ENCODE measurements around the gene GPR137. TPM values are rescaled to one million over a fixed set of nuclear protein-coding genes. Genes with fewer than 3 reads are reported as not detected.

The GPR137 gene
- total RNA-seq, 2 experiments from 2014 or later: 18.3 to 52.3 TPM

GRCh38 chr11:64243236-64243854 lies 42.3 kb upstream of the GPR137 start:
- H3K9me2 ChIP-seq (ENCODE audit: insufficient read depth, low read length): no peaks in the 10 kb centered on the region
- ChIA-PET CTCF (ENCODE audit: unreplicated experiment) (interaction anchor here (0.7 to 1.2 kb wide), 2 partner anchors 38 to 61 kb away, joined by 3 to 4 read pairs; no protein-coding TSS in a partner anchor), POLR2A (interaction anchor here (0.9 to 2.5 kb wide), 3 partner anchors 19 to 74 kb away, joined by 3 to 10 read pairs (median 5); partner anchors contain the start of genes PRDX5 and TRMT112)
- H3K79me2 ChIP-seq (ENCODE audit: insufficient read depth, low read depth, low read length): peaks cover 28% of the 10 kb centered on the region
- H3K4me3 ChIP-seq (ENCODE audit: low read depth, low read length, poor library complexity, severe bottlenecking): no peak overlapping the region
- peaks cover 56% of the 10 kb centered on the region for H3K4me1 ChIP-seq (ENCODE audit: insufficient read depth, low read length, poor library complexity, severe bottlenecking)
- peak overlapping the region; percentile 4 for H3K27ac ChIP-seq (ENCODE audit: low read depth, low read length, poor library complexity, severe bottlenecking)
- TF ChIP-seq EZH2phosphoT487 (IDR thresholded peaks at IDR 0.05; ENCODE audit: borderline replicate concordance, low read depth, low read length): no peak
- no peak for TF ChIP-seq CTCF (conservative IDR thresholded peaks at IDR 0.05; ENCODE audit: low read length)
- no peak overlapping the region; the same call in 1 of the 2 replicates for H3K4me2 ChIP-seq (ENCODE audit: low read length)
- H2AFZ ChIP-seq (ENCODE audit: low read length): no peak overlapping the region
- no peaks in the 10 kb centered on the region for H4K20me1 ChIP-seq (ENCODE audit: insufficient read depth, low read length)
- H3K36me3 ChIP-seq (ENCODE audit: insufficient read depth, low read length): peaks cover 34% of the 10 kb centered on the region
- intact Hi-C loops (cut with micrococcal nuclease; ENCODE audit: unreplicated experiment): no loop called here
- H3K9me3 ChIP-seq (ENCODE audit: low read length): no peaks in the 10 kb centered on the region
- no peak for DNase-seq (ENCODE audit: low spot score)
- BruUV-seq (replicated peaks): TSS peak; percentile 61

- DNase-seq (ENCODE audit: low spot score): no peak
- Histone ChIP-seq H3K27ac (ENCODE audit: low read depth, low read length, poor library complexity, severe bottlenecking) (peak overlapping the region; percentile 4), H4K20me1 (ENCODE audit: insufficient read depth, low read length) (no peaks in the 10 kb centered on the region), H3K4me2 (ENCODE audit: low read length) (no peak overlapping the region), H2AFZ (ENCODE audit: low read length) (no peak overlapping the region), H3K9me2 (ENCODE audit: insufficient read depth, low read length) (no peaks in the 10 kb centered on the region), H3K79me2 (ENCODE audit: insufficient read depth, low read depth, low read length) (peaks cover 28% of the 10 kb centered on the region), H3K36me3 (ENCODE audit: insufficient read depth, low read length) (peaks cover 29% of the 10 kb centered on the region), H3K9me3 (ENCODE audit: low read length) (no peaks in the 10 kb centered on the region), H3K4me1 (ENCODE audit: insufficient read depth, low read length, poor library complexity, severe bottlenecking) (peaks cover 51% of the 10 kb centered on the region), H3K4me3 (ENCODE audit: low read depth, low read length, poor library complexity, severe bottlenecking) (no peak overlapping the region)
- intact Hi-C loops (cut with micrococcal nuclease; ENCODE audit: unreplicated experiment): no loop called here
- no TSS peak for BruUV-seq (replicated peaks)
- no peak for TF ChIP-seq EZH2phosphoT487 (IDR thresholded peaks at IDR 0.05; ENCODE audit: borderline replicate concordance, low read depth, low read length)
- no peak for TF ChIP-seq CTCF (conservative IDR thresholded peaks at IDR 0.05; ENCODE audit: low read length)
- ChIA-PET POLR2A (interaction anchor here (0.9 kb wide), 1 partner anchor 20 kb away, joined by 5 read pairs; no protein-coding TSS in a partner anchor), CTCF (ENCODE audit: unreplicated experiment) (interaction anchor here (0.7 kb wide), 1 partner anchor 60 kb away, joined by 3 read pairs; no protein-coding TSS in a partner anchor)
These were observed 41.5 kb upstream of the GPR137 start for GRCh38 chr11:64244107-64244506.

- H3K9me3 ChIP-seq (ENCODE audit: low read length): no peaks in the 10 kb centered on the region
- peaks cover 29% of the 10 kb centered on the region for H3K36me3 ChIP-seq (ENCODE audit: insufficient read depth, low read length)
- ChIA-PET CTCF (ENCODE audit: unreplicated experiment) (interaction anchor here (0.7 to 1.4 kb wide), 2 partner anchors 13 to 73 kb away, joined by 3 read pairs; partner anchors contain the start of genes PRDX5 and TRMT112), POLR2A (interaction anchor here (0.6 to 2.0 kb wide), 6 partner anchors 15 to 40 kb away, joined by 3 to 8 read pairs (median 4); partner anchors contain the start of genes DNAJC4, FERMT3, NUDT22 and TRPT1)
- no peak for DNase-seq (ENCODE audit: low spot score)
- no peak for TF ChIP-seq EZH2phosphoT487 (IDR thresholded peaks at IDR 0.05; ENCODE audit: borderline replicate concordance, low read depth, low read length)
- TF ChIP-seq CTCF (conservative IDR thresholded peaks at IDR 0.05; ENCODE audit: low read length): no peak
- H3K4me1 ChIP-seq (ENCODE audit: insufficient read depth, low read length, poor library complexity, severe bottlenecking): peaks cover 51% of the 10 kb centered on the region
- no peaks in the 10 kb centered on the region for H4K20me1 ChIP-seq (ENCODE audit: insufficient read depth, low read length)
- no peaks in the 10 kb centered on the region for H3K9me2 ChIP-seq (ENCODE audit: insufficient read depth, low read length)
- no TSS peak for BruUV-seq (replicated peaks)
- H3K4me3 ChIP-seq (ENCODE audit: low read depth, low read length, poor library complexity, severe bottlenecking): peak overlapping the region; percentile 88
- H3K4me2 ChIP-seq (ENCODE audit: low read length): peak overlapping the region; percentile 81
- H3K79me2 ChIP-seq (ENCODE audit: insufficient read depth, low read depth, low read length): peaks cover 28% of the 10 kb centered on the region
- no peak overlapping the region for H2AFZ ChIP-seq (ENCODE audit: low read length)
- intact Hi-C loops (cut with micrococcal nuclease; ENCODE audit: unreplicated experiment): no loop called here
- peak overlapping the region; percentile 69 for H3K27ac ChIP-seq (ENCODE audit: low read depth, low read length, poor library complexity, severe bottlenecking)
These were observed 40.7 kb upstream of the GPR137 start for GRCh38 chr11:64244966-64245365.

Measured in OCI-LY7 (cell line).